Rectal smooth muscle tissue (tissue), 1 donor: ENCODE measurements around the gene GAD2.

Experiments used
- H3K27ac ChIP-seq: one replicate; pipeline ENCODE4 v1.7.0; 2013; ENCODE audit warnings: low read depth, low read length, inconsistent platforms
- H3K27me3 ChIP-seq: one replicate; pipeline ENCODE4 v1.7.0; 2013; ENCODE audit warnings: low read length; ENCODE audit not compliant: control insufficient read depth, insufficient read depth
- H3K36me3 ChIP-seq: one replicate; pipeline ENCODE4 v1.7.0; 2013; ENCODE audit warnings: low read length; ENCODE audit not compliant: control insufficient read depth, insufficient read depth
- H3K4me1 ChIP-seq: one replicate; pipeline ENCODE4 v1.7.0; 2013; ENCODE audit warnings: low read length; ENCODE audit not compliant: control insufficient read depth, insufficient read depth
- H3K4me3 ChIP-seq: one replicate; pipeline ENCODE4 v1.7.0; 2013; ENCODE audit warnings: low read length
- H3K9ac ChIP-seq: one replicate; pipeline ENCODE4 v1.7.0; 2013; ENCODE audit warnings: low read length

The GAD2 gene

GRCh38 chr10:26291721-26292480 lies 75.3 kb downstream of the GAD2 start:
- Histone ChIP-seq H3K27ac (no peak overlapping the region), H3K4me3 (no peak overlapping the region), H3K4me1 (no peaks in the 10 kb centered on the region), H3K27me3 (no peaks in the 10 kb centered on the region), H3K9ac (no peak overlapping the region), H3K36me3 (no peaks in the 10 kb centered on the region)

DNA sequence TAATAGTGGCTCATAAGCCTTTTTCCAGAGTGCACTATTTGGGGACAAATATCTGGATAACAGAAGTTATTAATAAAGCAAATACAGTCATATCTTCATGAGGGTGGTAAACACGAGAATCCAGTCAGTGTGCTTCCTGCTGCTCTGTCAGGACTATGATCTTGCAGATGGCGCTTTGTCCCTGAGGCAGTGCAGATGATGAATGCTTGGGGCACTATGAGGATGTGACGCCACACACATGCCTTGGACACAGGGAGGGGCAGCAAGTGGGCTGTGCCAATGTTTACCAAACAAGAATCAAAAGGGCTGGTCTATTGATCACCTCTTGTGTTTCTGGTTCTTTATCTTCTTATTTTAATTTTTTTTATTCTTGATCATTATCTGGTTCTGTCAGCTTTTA lies 79.8 kb downstream of the GAD2 start:
- no peaks in the 10 kb centered on the region for H3K27me3 ChIP-seq
- H3K36me3 ChIP-seq = no peaks in the 10 kb centered on the region
- no peaks in the 10 kb centered on the region for H3K4me1 ChIP-seq
- no peak overlapping the region for H3K4me3 ChIP-seq
- H3K27ac ChIP-seq = no peak overlapping the region
- no peak overlapping the region for H3K9ac ChIP-seq

GRCh38 chr10:26300001-26300400 lies 83.4 kb downstream of the GAD2 start:
- Histone ChIP-seq H3K27me3 (no peaks in the 10 kb centered on the region), H3K36me3 (no peaks in the 10 kb centered on the region), H3K4me3 (no peak overlapping the region), H3K9ac (no peak overlapping the region), H3K27ac (no peak overlapping the region), H3K4me1 (no peaks in the 10 kb centered on the region)

DNA sequence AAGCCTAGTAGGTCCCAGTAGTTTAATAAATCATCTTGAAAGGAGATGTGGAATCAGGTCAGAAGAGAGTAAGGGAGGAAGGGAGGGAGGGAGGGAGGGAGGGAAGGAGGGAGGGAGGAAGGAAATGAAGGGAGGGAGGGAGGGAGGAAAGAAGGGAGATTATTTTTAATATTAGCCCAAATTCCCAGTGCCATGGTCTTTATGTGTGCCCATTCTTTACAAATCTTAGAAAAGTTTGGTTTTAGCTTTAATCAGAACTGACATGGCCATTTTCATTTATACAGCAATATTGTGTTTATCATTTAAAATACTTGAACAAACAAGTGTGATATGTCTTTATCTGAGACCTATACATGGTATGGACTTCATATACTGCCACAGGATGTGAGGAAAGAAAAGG lies 86.8 kb downstream of the GAD2 start:
- Histone ChIP-seq H3K4me1 (no peaks in the 10 kb centered on the region), H3K36me3 (no peaks in the 10 kb centered on the region), H3K4me3 (no peak overlapping the region), H3K9ac (no peak overlapping the region), H3K27me3 (no peaks in the 10 kb centered on the region), H3K27ac (no peak overlapping the region)

DNA sequence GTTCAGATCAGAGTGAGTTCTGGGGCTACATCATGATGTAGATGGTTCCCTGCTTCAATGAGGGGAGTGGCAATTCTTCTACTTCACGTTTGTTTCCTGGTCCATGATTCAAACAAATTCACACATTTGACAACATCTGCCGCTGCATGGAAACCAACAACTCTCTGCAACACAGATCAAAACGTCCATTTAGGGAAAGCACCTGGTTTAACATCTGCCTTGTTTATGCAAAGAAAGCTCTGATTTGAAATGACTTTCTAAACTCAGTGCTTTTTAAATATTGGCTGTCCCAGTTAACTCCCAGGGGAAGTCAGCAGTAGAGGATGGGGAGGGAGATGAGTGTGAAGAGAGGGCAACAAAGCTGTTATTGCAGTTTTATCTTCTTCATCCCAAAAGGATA lies 93.8 kb downstream of the GAD2 start:
- Histone ChIP-seq H3K4me3 (no peak overlapping the region), H3K27me3 (no peaks in the 10 kb centered on the region), H3K36me3 (no peaks in the 10 kb centered on the region), H3K9ac (no peak overlapping the region), H3K4me1 (no peaks in the 10 kb centered on the region), H3K27ac (no peak overlapping the region)

DNA sequence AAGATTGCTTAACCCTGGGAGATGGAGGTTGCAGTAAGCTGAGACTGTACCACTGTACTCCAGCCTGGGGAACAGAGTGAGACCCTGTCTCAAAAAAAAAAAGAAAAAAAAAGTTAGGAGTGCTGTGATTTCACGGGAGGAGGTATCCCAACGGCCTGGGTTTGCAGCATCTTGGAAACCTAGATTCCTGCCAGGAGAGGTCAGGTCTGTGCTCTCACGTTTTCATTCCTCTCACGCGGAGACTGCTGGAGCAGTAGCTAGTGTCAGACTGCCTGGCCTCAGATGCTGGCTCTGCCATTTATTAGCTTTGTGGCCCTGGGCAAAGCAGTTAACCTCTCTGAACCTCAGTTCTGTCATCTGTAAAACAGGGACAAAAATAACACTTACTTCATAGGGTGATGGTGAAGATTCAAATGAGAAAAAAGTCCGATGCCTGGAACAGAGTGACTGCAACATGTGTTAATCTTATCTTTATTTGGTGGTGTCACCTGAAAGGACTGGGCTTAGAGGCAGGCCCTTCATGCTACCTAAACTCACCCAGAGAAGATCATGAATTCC lies 94.9 kb downstream of the GAD2 start:
- H3K27me3 ChIP-seq = no peaks in the 10 kb centered on the region
- H3K9ac ChIP-seq = no peak overlapping the region
- no peaks in the 10 kb centered on the region for H3K36me3 ChIP-seq
- H3K4me3 ChIP-seq = no peak overlapping the region
- no peak overlapping the region for H3K27ac ChIP-seq
- no peaks in the 10 kb centered on the region for H3K4me1 ChIP-seq

DNA sequence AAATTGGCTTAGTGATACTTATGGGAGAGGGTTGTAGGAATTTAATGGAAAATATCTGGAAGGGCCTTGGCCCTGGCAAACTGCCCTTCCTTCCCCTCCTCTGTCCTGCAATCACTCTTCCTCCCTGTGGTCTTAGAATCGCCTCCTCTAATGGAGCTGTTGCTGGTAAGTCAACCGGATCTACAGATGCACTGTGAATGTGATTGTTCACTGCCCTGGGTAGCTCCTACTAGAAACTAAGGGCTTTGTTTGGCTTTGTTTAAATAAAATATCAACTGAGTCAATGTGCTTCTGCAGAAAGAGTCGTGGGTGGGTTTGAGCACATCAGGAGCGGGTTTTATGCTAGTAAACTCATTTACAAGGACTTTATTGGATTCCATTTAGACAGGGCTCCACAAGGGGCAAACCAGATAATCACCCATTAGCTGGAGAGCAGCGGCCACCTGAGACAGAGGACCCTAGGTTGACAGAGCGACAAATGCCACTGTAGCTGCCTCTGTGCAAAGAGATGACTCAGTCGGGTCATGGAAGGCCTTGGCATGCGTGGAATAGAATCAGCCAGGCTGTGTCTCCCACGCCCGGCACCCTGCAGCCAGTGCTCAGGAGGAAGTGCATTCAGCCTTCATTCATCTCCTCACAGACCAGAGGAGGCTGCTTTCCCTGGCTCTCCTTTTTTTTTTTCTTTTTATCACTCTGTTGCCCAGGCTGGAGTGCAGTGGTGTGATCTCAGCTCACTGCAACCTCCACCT lies 97.9 kb downstream of the GAD2 start:
- Histone ChIP-seq H3K36me3 (no peaks in the 10 kb centered on the region), H3K4me3 (no peak overlapping the region), H3K9ac (no peak overlapping the region), H3K27ac (no peak overlapping the region), H3K4me1 (no peaks in the 10 kb centered on the region), H3K27me3 (no peaks in the 10 kb centered on the region)

DNA sequence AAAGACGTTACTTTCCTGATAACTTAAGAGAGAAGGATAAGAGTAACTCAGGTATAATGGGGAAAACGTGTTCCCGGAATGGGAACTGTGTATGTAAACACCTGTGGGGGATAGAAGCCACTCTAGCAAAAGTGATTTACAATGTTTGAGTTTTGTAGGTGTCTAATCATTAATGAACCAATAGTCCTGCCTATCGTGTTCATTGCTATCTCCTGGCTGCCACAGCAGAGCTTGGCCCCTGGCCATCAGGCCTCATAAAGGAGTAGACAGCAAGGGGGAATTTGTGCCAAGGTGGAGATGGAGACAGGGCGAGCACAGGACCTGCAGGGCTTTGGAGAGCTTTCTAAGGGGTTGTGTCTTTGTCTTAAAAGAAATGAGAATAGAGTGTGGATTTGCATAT lies 102.1 kb downstream of the GAD2 start:
- Histone ChIP-seq H3K27me3 (no peaks in the 10 kb centered on the region), H3K27ac (no peak overlapping the region), H3K4me1 (no peaks in the 10 kb centered on the region), H3K9ac (no peak overlapping the region), H3K36me3 (no peaks in the 10 kb centered on the region), H3K4me3 (no peak overlapping the region)

GRCh38 chr10:26323219-26323618 lies 106.6 kb downstream of the GAD2 start:
- H3K4me1 ChIP-seq = no peaks in the 10 kb centered on the region
- H3K9ac ChIP-seq = no peak overlapping the region
- no peak overlapping the region for H3K4me3 ChIP-seq
- no peaks in the 10 kb centered on the region for H3K27me3 ChIP-seq
- no peak overlapping the region for H3K27ac ChIP-seq
- H3K36me3 ChIP-seq = no peaks in the 10 kb centered on the region

DNA sequence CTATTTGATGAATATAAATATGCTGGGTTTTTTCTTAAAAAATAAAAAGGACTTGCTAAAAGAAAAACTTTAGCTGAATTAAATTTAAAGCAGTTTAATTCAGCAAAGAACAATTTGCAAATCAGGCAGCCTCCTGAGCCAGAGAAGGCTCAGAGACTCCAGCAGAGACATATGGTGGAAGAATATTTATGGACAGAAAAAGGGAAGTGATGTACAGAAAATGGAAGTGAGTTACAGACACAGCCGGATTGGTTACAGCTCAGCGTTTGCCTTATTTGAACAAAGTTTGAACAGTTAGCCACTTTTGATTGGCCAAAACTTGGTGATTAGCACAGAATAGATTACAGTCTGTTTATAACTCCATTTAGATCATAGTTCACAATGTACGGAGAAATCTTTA lies 110.3 kb downstream of the GAD2 start:
- no peak overlapping the region for H3K9ac ChIP-seq
- no peaks in the 10 kb centered on the region for H3K27me3 ChIP-seq
- no peak overlapping the region for H3K4me3 ChIP-seq
- no peaks in the 10 kb centered on the region for H3K36me3 ChIP-seq
- H3K4me1 ChIP-seq = no peaks in the 10 kb centered on the region
- H3K27ac ChIP-seq = no peak overlapping the region

DNA sequence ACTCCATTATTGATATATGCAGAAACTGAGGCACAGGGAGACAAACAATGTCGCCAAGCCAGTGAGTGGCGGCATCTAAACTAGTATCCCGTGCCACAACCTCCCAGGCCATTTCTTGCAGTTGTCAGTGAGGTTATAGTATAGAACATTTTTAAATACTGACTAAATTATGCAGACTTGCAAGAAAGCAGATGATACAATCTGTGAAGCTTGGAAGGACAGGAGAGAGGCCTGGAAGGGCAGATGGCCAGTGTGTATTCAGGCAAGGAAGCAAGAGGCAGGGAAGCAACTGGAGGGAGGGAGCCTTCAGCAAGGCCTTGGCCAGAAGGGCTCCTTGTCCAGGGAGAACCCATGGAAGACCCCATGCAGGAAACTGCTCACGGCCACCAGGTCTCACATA lies 111.2 kb downstream of the GAD2 start:
- no peak overlapping the region for H3K27ac ChIP-seq
- H3K27me3 ChIP-seq = no peaks in the 10 kb centered on the region
- no peak overlapping the region for H3K9ac ChIP-seq
- H3K4me3 ChIP-seq = no peak overlapping the region
- H3K4me1 ChIP-seq = no peaks in the 10 kb centered on the region
- no peaks in the 10 kb centered on the region for H3K36me3 ChIP-seq

DNA sequence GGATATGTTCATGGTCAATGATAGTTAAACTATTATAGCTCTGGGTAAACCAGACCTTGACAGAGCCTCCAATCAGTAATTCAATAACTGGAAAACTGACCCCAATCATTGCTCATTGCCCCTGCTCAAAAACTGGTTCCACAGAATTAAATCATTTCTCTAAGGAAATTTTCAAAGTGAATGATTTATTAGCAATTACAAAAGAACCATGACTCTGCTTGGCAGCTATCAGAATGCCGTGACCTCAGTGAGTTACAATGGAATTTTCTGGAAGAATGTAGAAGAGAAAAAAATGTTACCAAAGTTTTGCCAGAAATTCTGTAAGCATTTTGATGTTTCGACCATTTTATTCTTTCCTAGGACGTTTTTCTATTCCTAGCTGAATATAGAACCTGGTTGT lies 114.8 kb downstream of the GAD2 start:
- Histone ChIP-seq H3K27ac (no peak overlapping the region), H3K4me3 (no peak overlapping the region), H3K36me3 (no peaks in the 10 kb centered on the region), H3K9ac (no peak overlapping the region), H3K4me1 (no peaks in the 10 kb centered on the region), H3K27me3 (no peaks in the 10 kb centered on the region)
